HCT116 (cell line): ENCODE results near the gene MEAK7. TPM values are rescaled to one million over a fixed set of nuclear protein-coding genes. Genes with fewer than 3 reads are reported as not detected.

Source experiments
- ATAC-seq: fragments of 200-7000 bp; cut with Tn5 transposase; 2 replicates; pipeline ENCODE4 v1.9.1; 2020; ENCODE audit warnings: mild to moderate bottlenecking, moderate library complexity
- BruUV-seq: library from RNA; stranded (reverse); fragments of 400-500 nt; replicated peaks from 2 replicates; lab custom pipeline; 2021; lab: Mats Ljungman, UMichigan
- CTCF ChIA-PET: fragments of 300-600 bp; sonication (Branson Sonifier 250); formaldehyde crosslinking; loops from one replicate; lab custom pipeline; 2021; ENCODE audit warnings: antibody characterized with exemption; lab: Charles Lee
- POLR2A ChIA-PET: fragments of 300-600, 350-600 bp; sonication (Branson Sonifier 250); formaldehyde crosslinking; loops from one replicate; lab custom pipeline; 2021; ENCODE audit warnings: antibody characterized with exemption; lab: Charles Lee
- RAD21 ChIA-PET, 2 experiments: fragments of 300-600 bp; sonication (Branson Sonifier 250); formaldehyde crosslinking; loops; one replicate each; lab custom pipeline; 2023; ENCODE audit warnings: low total read pairs in 2 of 2; ENCODE audit not compliant: uncharacterized antibody in 2 of 2, unreplicated experiment in 2 of 2, low non-redundant PET in 1 of 2; lab: Charles Lee
- DNase-seq: peaks from one replicate; pipeline ENCODE4 v3.0.0-alpha.2; 2010; ENCODE audit warnings: low read depth, low spot score
- H2AFZ ChIP-seq: fragments of 200-600 bp; shearing (Covaris generic), sonication (generic); 2 replicates; pipeline ENCODE4 v1.6.1; 2017; ENCODE audit warnings: low read depth, mixed run types, mixed read lengths, antibody characterized with exemption, low read length; ENCODE audit not compliant: poor library complexity, severe bottlenecking
- H3K27ac ChIP-seq: 2 replicates; pipeline ENCODE4 v1.5.1; 2012; ENCODE audit warnings: low read depth, low read length
- H3K27me3 ChIP-seq: fragments of 200-600 bp; sonication (generic); 2 replicates; pipeline ENCODE4 v1.6.1; 2016; ENCODE audit warnings: mixed run types, low read length, mixed read lengths; ENCODE audit not compliant: insufficient read depth
- H3K36me3 ChIP-seq, 2 experiments: fragments of 200-500 bp in 1 of 2; fragments of 200-600 bp in 1 of 2; sonication (Bioruptor generic) in 1 of 2; sonication (generic) in 1 of 2; 2 replicates each; pipeline versions ENCODE4 v1.5.1 to v1.6.1; 2014 to 2016; ENCODE audit warnings: low read length in 2 of 2, inconsistent platforms in 1 of 2, mixed read lengths in 1 of 2, mixed run types in 1 of 2; ENCODE audit not compliant: insufficient read depth in 2 of 2, control insufficient read depth in 1 of 2
- H3K4me1 ChIP-seq, 2 experiments: fragments of 200-600 bp in 1 of 2; sonication (generic) in 1 of 2; 2 replicates each; pipeline versions ENCODE4 v1.5.1 to v1.6.1; 2012 to 2017; ENCODE audit warnings: low read length in 2 of 2, inconsistent platforms in 1 of 2, mild to moderate bottlenecking in 1 of 2, mixed read lengths in 1 of 2, mixed run types in 1 of 2, moderate library complexity in 1 of 2; ENCODE audit not compliant: insufficient read depth in 2 of 2, control insufficient read depth in 1 of 2
- H3K4me2 ChIP-seq: fragments of 200-600 bp; sonication (generic); 2 replicates; pipeline ENCODE4 v1.6.1; 2017; ENCODE audit warnings: mixed run types, low read length, mixed read lengths
- H3K4me3 ChIP-seq, 2 experiments: fragments of 200-600 bp in 1 of 2; sonication (generic) in 1 of 2; replicated peaks in 1 of 2; 2 replicates each; pipeline ENCODE4 v1.5.1; 2011 to 2016; ENCODE audit warnings: low read length in 2 of 2, control low read depth in 1 of 2, low read depth in 1 of 2, mild to moderate bottlenecking in 1 of 2, mixed read lengths in 1 of 2, mixed run types in 1 of 2
- H3K79me2 ChIP-seq: fragments of 200-600 bp; sonication (generic); 2 replicates; pipeline ENCODE4 v1.6.1; 2017; ENCODE audit warnings: mild to moderate bottlenecking, mixed run types, low read length, moderate library complexity, mixed read lengths; ENCODE audit not compliant: insufficient read depth
- H3K9ac ChIP-seq: fragments of 200-600 bp; sonication (generic); 2 replicates; pipeline ENCODE4 v1.6.1; 2016; ENCODE audit warnings: low read length, mixed read lengths
- H3K9me2 ChIP-seq: fragments of 200-600 bp; sonication (generic), shearing (Covaris generic); 2 replicates; pipeline ENCODE4 v1.6.1; 2017; ENCODE audit warnings: mixed run types, mild to moderate bottlenecking, moderate library complexity; ENCODE audit not compliant: insufficient read depth
- H3K9me3 ChIP-seq, 2 experiments: fragments of 200-500 bp in 1 of 2; fragments of 200-600 bp in 1 of 2; sonication (Bioruptor generic) in 1 of 2; sonication (generic) in 1 of 2; 2 replicates each; pipeline ENCODE4 v1.6.1; 2014 to 2017; ENCODE audit warnings: low read length in 2 of 2, mixed read lengths in 2 of 2, inconsistent platforms in 1 of 2, low read depth in 1 of 2, mild to moderate bottlenecking in 1 of 2, mixed run types in 1 of 2, moderate library complexity in 1 of 2; ENCODE audit not compliant: control insufficient read depth in 1 of 2, insufficient read depth in 1 of 2
- H4K20me1 ChIP-seq: fragments of 200-600 bp; sonication (generic), shearing (Covaris generic); 2 replicates; pipeline ENCODE4 v1.6.1; 2017; ENCODE audit warnings: mixed run types, mild to moderate bottlenecking, moderate library complexity; ENCODE audit not compliant: insufficient read depth
- ATF3 ChIP-seq: IDR thresholded peaks from 2 replicates; pipeline ENCODE4 v1.6.1; 2012
- CBX3 ChIP-seq: IDR thresholded peaks from 2 replicates; pipeline ENCODE4 v1.6.1; 2012; ENCODE audit warnings: low read depth
- CEBPB ChIP-seq: IDR thresholded peaks from 2 replicates; pipeline ENCODE4 v1.6.1; 2012; ENCODE audit warnings: low read depth
- EGR1 ChIP-seq: IDR thresholded peaks from 2 replicates; pipeline ENCODE4 v1.6.1; 2012; ENCODE audit warnings: low read depth
- JUND ChIP-seq: IDR thresholded peaks from 2 replicates; pipeline ENCODE4 v1.6.1; 2012
- SRF ChIP-seq: IDR thresholded peaks from 2 replicates; pipeline ENCODE4 v1.6.1; 2012; ENCODE audit warnings: low read depth
- ZFX ChIP-seq: fragments of 450-650 bp; IDR thresholded peaks from 2 replicates; pipeline ENCODE4 v1.6.1; 2017
- ZNF274 ChIP-seq: fragments of 200-500 bp; sonication (Bioruptor generic); IDR thresholded peaks from 2 replicates; pipeline ENCODE4 v1.6.1; 2014; ENCODE audit warnings: mild to moderate bottlenecking, low read depth, low read length, inconsistent platforms
- intact Hi-C: fragments of 100-400 bp; cut with micrococcal nuclease; formaldehyde crosslinking; loops from 2 replicates; pipeline ENCODE4 v1.10.0; 2022
- total RNA-seq: library from RNA; stranded (reverse); gene quantifications from one replicate; pipeline ENCODE4 v1.2.1, GENCODE V29; 2021; ENCODE audit not compliant: unreplicated experiment

MEAK7 gene
- total RNA-seq, 1 experiment from 2014 or later, result 32.2 TPM

- no peak overlapping the region for H3K9ac ChIP-seq
- H3K79me2 ChIP-seq, result no peaks in the 10 kb centered on the region
- intact Hi-C loops, result no loop called here
- DNase-seq, result no peak
- CTCF ChIA-PET, result interaction anchor here (2.2 kb wide), 1 partner anchor 108 kb away, joined by 5 read pairs; no protein-coding TSS in a partner anchor
- H3K9me2 ChIP-seq, result no peaks in the 10 kb centered on the region
- no peaks in the 10 kb centered on the region for H4K20me1 ChIP-seq
- no peak overlapping the region for H3K27ac ChIP-seq
- H2AFZ ChIP-seq, result no peak overlapping the region
- RAD21 ChIA-PET, result no interaction called here
- no peak overlapping the region for H3K4me2 ChIP-seq
- H3K27me3 ChIP-seq, result no peaks in the 10 kb centered on the region
- no peak for ATAC-seq
- peaks cover 0 to 18% of the 10 kb centered on the region in 2 experiments; a peak in 3 of 4 replicates for H3K4me1 ChIP-seq
- H3K36me3 ChIP-seq, result no peaks in the 10 kb centered on the region
- BruUV-seq, result no TSS peak
- TF ChIP-seq CEBPB (no peak), JUND (no peak)
- no peaks in the 10 kb centered on the region for H3K9me3 ChIP-seq
- H3K4me3 ChIP-seq, result no peak overlapping the region
- POLR2A ChIA-PET, result no interaction called here
Observed at GRCh38 chr16:84514295-84514873, 9.9 kb upstream of the MEAK7 start.

- Histone ChIP-seq H3K79me2 (no peaks in the 10 kb centered on the region), H3K9me2 (no peaks in the 10 kb centered on the region), H3K4me3 (no peak overlapping the region), H3K27ac (no peak overlapping the region), H3K4me1 (peaks cover 0 to 18% of the 10 kb centered on the region in 2 experiments; a peak in 3 of 4 replicates), H2AFZ (no peak overlapping the region), H3K27me3 (no peaks in the 10 kb centered on the region), H3K9me3 (no peaks in the 10 kb centered on the region), H3K9ac (no peak overlapping the region), H4K20me1 (no peaks in the 10 kb centered on the region), H3K4me2 (no peak overlapping the region), H3K36me3 (no peaks in the 10 kb centered on the region)
- intact Hi-C loops, result no loop called here
- ChIA-PET RAD21 (no interaction called here), CTCF (interaction anchor here (2.2 kb wide), 1 partner anchor 109 kb away, joined by 5 read pairs; no protein-coding TSS in a partner anchor), POLR2A (interaction anchor here (0.8 to 1.6 kb wide), 2 partner anchors 105 to 306 kb away, joined by 3 to 4 read pairs; partner anchors contain the start of gene CRISPLD2)
- ATAC-seq (no peak), DNase-seq (no peak)
- TF ChIP-seq ZNF274, result no peak
- TF ChIP-seq ZFX, result no peak
- no peak for TF ChIP-seq SRF
- TF ChIP-seq CBX3, result no peak
- TF ChIP-seq ATF3, result no peak
- no peak for TF ChIP-seq EGR1
- no TSS peak for BruUV-seq
Observed at GRCh38 chr16:84513666-84514065, 9.2 kb upstream of the MEAK7 start.
